Measurements from ENCODE around the gene MIDN. TPM values are rescaled to one million over a fixed set of nuclear protein-coding genes. Genes with fewer than 3 reads are reported as not detected.

Gene MIDN
- total RNA-seq, 1 experiment from 2014 or later, result 286 TPM

- Histone ChIP-seq H3K9me3 (ENCODE audit: control insufficient read depth, low read depth, low read length) (no peaks in the 10 kb centered on the region), H3K23me2 (ENCODE audit: insufficient read length, low read depth, low read length, poor library complexity, severe bottlenecking) (peaks cover 17% of the 10 kb centered on the region), H3K4me1 (ENCODE audit: insufficient read depth, low read length) (peaks cover 4% of the 10 kb centered on the region; the same call in 1 of the 2 replicates), H3K56ac (ENCODE audit: insufficient read length, low read depth, low read length) (no peak overlapping the region), H4K5ac (ENCODE audit: insufficient read length, low read depth, low read length) (no peak overlapping the region), H2BK15ac (ENCODE audit: low read depth, low read length) (no peak overlapping the region), H3K4me2 (ENCODE audit: insufficient read depth, insufficient read length, low read length) (no peak overlapping the region), H2BK12ac (ENCODE audit: insufficient read length, low read depth, low read length) (no peak overlapping the region), H3K27ac (ENCODE audit: insufficient read length, low read depth, low read length) (no peak overlapping the region), H4K91ac (ENCODE audit: insufficient read length, low read depth, low read length) (no peak overlapping the region), H3K9ac (ENCODE audit: extremely low read depth, insufficient read length, low read length) (no peak overlapping the region), H3T11ph (ENCODE audit: low read length) (no peak overlapping the region), H3K4ac (ENCODE audit: low read depth, low read length) (no peak overlapping the region), H2BK5ac (ENCODE audit: insufficient read length, low read length) (no peak overlapping the region), H3K79me1 (ENCODE audit: insufficient read depth, low read depth, low read length, poor library complexity, severe bottlenecking) (peaks cover 9% of the 10 kb centered on the region), H3K14ac (ENCODE audit: insufficient read depth, low read length) (no peak overlapping the region), H3K18ac (ENCODE audit: insufficient read length, low read depth, low read length) (no peak overlapping the region), H4K8ac (replicated peaks; ENCODE audit: insufficient read length, low read depth, low read length) (no peak overlapping the region), H3K23ac (ENCODE audit: insufficient read length, low read depth, low read length) (no peak overlapping the region), H3K27me3 (ENCODE audit: insufficient read depth, low read length) (no peaks in the 10 kb centered on the region), H2AFZ (ENCODE audit: low read length) (no peak overlapping the region), H4K20me1 (ENCODE audit: control insufficient read depth, insufficient read depth, insufficient read length) (no peaks in the 10 kb centered on the region), H2BK120ac (ENCODE audit: low read depth, low read length, poor library complexity, severe bottlenecking) (no peak overlapping the region), H2BK20ac (ENCODE audit: low read depth, low read length, poor library complexity, severe bottlenecking) (no peak overlapping the region), H2AK5ac (ENCODE audit: insufficient read length, low read length) (no peak overlapping the region), H3K79me2 (ENCODE audit: insufficient read depth, low read length) (peaks cover 4% of the 10 kb centered on the region; the same call in 1 of the 2 replicates)
- 100% methylated on average over 4 of the region's 40 CpGs for WGBS (ENCODE audit: extremely low coverage, insufficient read length, low lambda C conversion rate)
- H3K4me3 Mint-ChIP-seq, result peak overlapping the region; percentile 62 to 74
- H3K4me1 Mint-ChIP-seq, result peaks cover 55 to 59% of the 10 kb centered on the region in 2 experiments
- H3K27me3 Mint-ChIP-seq (ENCODE audit: low read depth), result peaks cover 13% of the 10 kb centered on the region
- no peak for DNase-seq
- no peak for TF ChIP-seq CTCF (conservative IDR thresholded peaks at IDR 0.05)
- no peaks in the 10 kb centered on the region for H3K9me3 Mint-ChIP-seq
- peak overlapping the region; percentile 35 to 91 (median 59); a peak in 5 of 7 replicates for H3K27ac Mint-ChIP-seq
- peaks cover 28 to 46% (median 35%) of the 10 kb centered on the region in 3 experiments for H3K36me3 Mint-ChIP-seq (ENCODE audit: insufficient read depth in 1 of 3, low read depth in 3 of 3)
These were observed 20.1 kb downstream of the MIDN start for GRCh38 chr19:1268226-1269064.

Data from H9 (cell line).